Fibroblast of upper back skin (primary cell): ENCODE measurements around the gene STK32A.
A peak's percentile ranks its signal among the peaks of the same experiment; 100 is the strongest.

ENCODE experiments used
- DNase-seq: peaks from one replicate; pipeline ENCODE4 v3.0.0-alpha.2; 2013

STK32A gene

DNA sequence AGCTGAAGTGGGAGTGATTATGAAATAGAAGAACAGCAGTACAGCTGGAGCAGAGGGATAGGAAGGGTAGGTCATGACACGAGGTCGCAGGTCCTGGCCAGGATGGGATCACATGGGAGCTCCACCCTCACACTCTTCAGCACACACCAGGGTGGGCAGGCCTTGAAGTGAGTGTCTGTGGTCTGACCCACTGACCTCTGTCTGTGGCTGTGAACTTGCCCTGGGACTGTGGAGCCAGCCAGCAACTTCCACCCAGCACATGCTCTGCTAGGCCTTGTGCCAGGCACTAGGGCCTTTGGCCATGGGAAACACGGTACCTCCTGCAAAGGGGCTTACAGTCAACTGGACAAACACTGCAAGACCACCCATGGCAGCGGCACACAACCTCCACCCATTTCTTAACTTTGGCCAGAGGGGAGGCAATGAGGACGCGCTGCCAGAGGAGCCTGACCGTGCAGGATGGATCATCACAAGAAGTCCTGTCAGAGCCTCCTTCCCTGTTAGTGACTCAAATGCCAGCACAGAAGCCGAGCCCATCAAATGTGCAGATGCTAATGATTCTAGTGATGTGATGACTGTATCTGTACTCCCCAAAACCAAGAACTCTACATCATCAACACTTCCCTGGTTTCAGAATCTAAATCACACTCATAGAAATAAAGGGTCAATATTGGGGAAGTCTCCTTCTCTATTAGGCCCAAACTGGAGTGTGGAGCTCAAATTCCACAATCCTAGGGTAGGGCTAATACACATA is 161.4 kb downstream of the STK32A start:
- no peak for DNase-seq

DNA sequence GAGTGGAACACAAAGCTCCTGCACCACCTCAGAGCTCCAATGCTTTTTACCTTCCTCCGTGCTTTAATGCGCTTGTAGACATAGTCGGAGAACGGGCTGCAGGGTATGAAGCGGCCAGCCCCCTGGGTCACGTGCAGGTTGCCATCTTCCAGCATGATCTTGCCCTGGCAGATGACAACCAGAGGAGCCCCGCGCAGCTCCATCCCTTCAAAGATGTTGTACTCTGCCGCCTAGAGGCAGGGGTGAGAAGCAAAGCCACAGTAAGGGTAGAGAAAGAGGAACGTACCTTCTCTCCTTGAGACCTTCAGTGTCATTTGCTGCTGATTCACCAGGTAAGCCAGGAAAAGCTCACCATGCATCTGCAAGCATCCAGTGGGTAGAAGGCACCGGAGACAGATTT is 162.8 kb downstream of the STK32A start:
- DNase-seq: no peak

DNA sequence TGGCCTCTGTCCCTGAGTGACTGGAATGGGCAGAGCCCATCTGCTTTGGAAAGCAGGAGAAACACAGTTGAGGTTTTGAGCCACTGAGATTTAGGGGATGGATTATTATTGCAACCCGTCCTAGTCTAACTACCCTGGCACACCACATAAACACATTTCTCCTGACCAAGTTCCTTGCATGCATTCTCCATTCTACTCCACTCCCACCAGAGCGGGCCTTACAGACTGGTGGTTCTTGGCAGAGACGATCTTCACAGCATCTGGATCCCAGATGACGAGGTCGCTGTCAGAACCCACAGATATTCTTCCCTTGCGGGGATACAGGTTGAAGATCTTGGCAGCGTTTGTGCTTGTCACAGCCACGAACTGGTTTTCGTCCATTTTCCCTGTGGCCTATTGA is 164.0 kb downstream of the STK32A start:
- peak; percentile 72 for DNase-seq

DNA sequence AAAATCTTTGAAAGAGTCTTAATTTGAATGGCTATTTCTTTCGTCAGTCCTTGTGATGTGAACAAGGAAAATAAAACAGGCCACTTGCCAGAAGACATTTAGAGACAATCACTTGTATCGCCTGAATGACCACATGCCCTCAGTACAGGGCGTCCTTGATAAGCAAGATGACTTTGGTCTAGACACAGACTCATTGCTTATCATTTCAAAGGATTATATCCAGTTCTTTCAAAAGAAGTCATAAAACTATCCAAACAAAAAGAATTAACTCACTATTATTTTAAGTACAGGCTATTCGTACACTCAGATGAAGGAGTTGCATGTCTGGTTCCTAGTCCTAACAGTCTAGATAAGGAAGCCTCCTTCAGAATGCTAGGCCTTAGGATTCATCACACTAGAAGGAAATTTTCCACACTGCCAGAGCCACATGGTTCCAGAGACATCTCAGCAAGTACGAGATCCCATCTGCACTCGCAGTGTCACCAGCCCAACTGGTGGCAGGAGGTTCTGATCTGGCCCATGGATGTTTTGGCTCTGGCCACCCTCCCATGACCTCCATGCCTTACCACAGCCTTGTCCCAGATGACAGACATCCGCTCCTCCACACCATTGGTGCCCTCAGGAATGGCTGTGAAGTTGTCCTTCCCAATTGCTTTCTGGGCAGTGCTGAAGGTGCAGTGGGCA is 165.4 kb downstream of the STK32A start:
- no peak for DNase-seq

DNA sequence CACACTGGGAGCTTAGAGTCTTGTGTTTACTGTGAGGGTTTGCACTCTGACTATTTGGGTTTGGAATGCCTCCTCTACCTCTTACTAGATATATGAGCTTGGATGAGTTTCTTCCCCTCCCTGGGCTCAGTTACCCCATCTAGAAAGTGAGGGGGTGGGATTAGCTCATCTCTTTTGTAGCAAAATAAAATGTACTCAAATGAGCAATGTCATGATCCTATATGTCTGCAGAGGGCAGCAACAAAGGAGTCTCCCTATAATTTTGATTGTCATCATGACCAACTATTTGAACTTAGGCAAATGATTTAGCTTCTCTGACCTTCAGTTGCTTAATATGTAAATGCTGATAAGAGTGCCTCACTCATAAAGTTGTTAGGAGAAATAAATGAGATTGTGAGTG is 166.1 kb downstream of the STK32A start:
- no peak for DNase-seq

DNA sequence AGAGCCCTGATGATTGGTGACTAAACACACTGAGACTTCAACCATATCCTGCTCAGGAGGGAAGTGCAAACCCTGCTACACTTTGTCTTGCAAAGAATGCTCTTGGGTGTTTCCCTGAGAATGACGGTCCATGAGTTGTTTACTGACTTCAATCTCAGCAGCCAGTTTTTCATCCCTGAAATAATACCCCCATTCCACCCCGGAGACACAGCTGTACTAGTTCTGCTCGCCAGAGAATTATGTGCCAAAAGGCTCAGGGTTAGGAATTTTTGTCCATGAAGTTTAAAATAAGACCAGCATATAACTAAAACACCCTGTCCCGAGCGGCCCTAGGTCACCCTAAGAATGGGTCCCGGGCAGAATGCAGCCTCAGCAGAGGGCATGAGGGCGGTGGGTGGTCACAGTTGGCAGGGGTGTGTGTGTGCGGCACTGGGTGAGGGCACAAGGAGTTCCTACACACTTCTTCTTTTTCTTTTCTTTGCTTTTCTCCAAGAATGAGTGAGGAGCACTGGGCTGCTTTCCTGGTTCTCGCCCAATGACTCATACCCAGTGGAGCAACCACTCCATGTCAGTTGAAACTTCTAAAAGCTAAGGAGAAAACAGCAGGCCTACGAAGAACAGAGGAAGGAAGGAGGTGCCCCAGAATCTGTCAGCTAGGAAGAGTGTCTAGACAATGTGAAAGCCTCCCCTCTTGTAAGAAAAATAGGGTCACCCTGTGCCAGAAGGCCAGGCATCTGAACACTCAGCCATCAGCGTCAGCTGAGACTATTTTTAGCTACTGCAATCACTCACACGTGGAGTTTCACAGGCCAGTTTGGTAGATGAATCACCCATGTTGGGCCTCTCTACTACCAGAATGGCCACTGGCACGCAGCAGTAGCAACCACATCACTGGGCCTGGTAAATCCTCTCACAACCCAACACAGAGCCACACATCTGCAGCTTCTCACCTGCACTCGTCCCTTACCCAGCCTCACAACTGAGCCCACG is 169.1 kb downstream of the STK32A start:
- peak; percentile 97 for DNase-seq

DNA sequence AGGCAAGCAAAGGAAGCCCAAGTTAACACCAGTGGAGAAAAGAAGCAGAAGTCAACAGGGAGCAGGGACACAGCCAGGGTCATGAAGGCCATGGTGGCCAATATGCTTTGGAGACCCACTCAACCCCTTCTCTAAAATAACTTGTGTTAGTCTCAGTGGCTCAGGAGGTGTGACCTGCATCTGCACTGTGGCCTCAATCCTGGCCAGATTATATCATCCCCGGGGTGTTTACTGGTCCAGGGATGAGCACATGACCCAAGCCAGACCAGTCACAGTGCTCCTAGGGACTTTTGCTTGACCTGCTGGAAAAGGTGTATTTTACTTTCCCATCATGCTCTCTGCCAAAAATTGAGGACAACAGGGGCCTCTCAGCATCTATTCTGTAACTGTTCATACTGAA is 169.9 kb downstream of the STK32A start:
- DNase-seq: no peak

DNA sequence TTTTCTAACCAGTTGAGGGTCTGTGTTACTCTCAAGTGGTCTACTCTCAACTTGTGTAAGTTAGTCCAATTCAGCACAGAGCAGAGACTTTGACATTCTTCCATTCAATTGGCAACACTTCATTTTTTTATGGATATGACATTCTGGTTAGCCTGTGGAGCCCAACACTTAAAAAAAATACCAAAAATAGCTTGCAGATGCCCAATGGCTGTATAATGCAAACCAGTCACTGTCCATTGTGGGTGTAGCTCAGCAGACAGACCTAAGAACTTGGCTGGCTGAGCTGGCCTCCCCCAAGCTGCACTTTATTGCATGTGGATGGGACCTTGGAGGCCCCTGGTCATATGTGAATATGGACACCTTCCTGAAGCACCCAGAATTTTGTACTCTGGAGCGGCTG is 171.8 kb downstream of the STK32A start:
- DNase-seq: peak; percentile 31

DNA sequence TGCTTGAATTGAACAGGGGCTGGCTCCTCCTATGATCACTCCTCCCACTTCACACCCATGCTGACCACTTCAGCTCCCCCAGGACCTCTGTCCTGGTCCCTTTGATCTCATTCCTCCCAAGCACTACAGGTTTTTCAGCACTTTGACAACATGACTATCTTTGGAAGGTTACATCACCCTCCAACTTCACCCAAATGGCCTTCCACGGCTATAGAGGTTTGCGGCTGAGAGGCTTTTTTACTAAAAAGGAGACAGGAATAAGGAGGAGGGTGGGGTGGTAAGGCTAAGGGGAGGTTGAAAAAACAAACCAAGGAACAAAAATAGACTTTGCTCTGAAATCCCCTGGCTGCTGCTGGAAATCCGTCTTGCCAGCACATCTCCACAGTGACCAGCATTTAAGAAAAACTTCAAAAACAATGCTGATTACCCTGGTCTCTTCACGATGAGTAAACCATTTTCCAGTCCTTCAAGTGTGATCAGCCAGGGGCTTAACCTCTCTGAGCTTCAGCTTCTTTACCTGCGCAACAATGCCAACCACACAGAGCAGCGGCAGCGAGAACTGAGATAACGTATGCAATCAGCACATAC is 172.4 kb downstream of the STK32A start:
- DNase-seq: peak; percentile 71

DNA sequence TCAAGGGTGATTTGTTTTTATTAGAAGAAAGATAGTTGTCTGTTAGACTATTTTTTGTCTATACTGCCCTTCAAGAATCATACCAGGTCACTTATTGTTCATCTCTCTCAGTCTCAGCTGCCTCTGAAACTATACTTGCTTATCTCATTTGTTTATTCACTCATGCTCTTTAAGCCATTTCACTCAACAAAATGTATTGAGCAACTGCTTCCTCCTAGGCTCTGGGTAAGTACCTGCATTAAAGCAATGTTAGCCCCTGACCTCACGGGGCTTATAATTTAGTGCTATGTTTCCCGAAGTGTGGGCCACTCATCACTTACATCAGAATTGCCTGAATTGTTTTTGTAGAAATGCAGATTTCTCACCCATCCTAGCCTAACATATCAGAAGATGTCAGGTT is 174.2 kb downstream of the STK32A start:
- DNase-seq: no peak

DNA sequence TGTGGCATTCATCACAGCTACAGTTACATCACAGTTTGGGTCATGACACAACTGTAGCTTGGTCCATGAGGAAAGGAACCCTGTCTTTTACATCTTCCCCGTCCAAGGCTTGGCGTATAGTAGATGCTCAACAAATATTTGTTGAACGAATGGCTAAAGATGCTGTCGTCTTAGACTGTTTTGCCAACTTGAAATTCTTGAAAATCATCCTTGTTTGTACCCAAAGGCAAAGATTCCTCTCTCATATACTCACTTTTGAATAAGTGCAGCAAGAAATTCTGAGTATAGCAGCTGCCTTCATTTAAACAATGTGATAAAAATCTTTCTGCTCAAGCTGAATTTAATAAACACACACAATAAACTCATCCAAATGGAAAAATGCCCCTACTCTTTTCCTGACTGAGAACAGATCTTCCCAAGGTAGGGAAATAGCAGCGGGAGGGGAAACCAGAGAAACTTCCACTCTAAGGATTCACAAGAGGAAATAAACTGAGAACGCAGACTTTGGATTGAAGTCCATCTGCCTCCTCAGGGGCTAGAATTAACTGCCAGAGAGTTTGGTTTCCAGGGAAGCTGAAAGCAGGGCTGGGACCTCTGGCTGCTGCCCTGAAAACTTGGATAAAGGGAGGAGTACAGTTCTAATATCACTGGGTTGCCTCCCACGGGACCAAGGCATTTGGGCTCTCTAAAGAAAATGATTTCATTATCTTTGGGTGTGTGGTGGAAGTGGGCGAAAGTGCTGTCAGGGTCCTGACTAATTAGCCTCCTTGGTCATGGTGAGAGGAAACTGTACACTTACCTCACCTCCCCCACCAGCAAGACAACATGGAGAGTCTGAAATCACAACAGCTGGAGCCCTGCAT is 175.9 kb downstream of the STK32A start:
- DNase-seq: no peak

DNA sequence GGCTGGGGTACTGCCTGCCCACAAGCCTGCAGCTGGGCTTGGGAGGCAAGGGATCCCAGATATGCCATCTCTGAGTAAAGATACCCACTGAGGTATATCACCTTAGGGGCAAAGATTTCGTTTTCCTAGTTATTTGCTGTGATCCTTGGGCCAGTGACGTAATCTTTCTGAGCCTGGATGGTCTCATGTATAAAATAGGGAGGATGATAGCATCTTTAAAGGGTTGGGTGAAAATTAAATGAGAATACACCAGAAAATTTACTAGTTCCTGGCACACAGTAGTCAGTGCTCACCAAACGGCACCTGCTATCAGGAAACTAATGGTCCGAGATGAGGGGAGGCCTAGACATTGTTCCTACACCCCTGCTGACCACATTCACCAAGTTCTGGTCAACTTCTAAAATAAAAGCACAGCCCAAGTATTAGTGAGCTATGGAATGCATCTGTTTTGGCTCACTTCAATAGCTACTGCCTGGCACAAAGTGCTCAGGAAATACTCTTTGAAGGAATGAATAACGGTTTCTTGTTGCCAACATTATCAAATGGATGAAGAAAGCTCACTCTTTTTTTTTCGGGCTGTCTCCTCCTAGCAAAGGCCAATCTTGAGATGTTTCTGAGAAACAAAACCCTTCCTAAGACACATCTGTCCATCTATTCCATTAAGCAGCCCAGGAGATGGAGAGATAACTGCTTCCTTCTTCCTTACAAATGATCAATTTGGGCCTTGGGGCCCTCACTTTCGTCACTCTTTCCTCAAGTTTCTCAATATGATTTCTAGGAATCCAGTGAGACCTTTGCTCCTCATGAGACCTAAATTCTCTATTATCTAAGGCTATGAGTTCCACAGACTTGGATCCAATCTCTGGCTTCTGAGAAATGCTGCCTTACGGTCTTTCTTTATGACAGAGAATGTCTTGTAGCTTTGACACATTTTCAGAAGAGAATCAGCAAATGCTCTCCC is 176.8 kb downstream of the STK32A start:
- DNase-seq: no peak

DNA sequence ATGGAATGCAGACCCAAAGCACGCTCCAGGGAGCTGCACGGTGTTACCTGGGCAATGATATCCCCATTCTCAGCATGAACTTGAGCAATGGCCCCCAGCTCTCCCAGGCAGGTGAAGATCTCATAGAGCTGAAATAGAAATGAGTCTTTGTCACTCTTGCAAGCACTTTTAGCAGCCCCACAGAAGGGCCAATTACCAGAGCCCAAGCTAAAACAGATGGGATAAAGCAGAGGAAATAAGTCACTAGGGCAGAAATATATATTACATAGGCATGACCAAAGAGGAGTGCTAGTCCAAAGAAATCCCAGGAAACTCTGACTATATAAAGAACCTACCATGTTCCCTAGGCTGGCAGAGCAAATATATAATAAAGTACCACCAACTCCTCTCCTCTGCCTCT is 177.7 kb downstream of the STK32A start:
- DNase-seq: no peak

DNA sequence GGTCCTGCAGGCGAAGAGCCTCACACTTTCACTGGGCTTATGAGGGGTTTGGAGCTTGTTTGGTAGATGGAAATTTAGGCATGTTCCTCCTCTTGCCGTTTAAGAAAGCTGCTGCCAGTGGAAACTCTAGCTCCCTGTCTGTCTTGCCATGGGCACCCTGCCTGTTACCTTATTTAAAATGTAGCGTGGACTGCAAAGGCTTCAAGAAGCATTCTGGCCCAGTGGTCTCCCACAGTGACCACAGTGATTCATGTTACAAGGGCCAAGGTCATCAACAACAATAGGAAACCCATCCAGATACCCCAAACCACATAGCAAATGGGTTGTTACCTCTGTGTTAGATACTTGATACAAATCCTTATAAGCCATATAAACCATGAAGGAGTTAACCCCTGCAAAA is 178.4 kb downstream of the STK32A start:
- DNase-seq: no peak

DNA sequence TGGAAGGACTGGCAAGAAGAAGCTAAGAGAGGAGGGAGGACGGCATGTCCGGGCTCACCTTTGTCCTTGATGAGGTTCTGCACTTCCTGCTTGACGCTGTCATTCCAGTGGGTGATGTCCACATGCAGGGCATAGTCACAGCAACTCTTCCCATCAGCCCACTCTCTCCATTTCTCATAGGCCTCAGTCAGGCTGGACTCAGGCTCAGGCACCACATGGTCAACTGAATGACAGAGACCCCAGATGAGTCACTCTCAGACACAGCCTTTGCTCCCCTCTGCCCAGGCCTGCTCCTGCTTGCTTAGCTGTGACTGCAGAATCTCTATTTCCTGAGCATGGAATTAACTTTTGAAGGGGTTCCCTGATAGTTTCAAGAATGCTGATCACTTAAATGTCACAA is 180.8 kb downstream of the STK32A start:
- no peak for DNase-seq

DNA sequence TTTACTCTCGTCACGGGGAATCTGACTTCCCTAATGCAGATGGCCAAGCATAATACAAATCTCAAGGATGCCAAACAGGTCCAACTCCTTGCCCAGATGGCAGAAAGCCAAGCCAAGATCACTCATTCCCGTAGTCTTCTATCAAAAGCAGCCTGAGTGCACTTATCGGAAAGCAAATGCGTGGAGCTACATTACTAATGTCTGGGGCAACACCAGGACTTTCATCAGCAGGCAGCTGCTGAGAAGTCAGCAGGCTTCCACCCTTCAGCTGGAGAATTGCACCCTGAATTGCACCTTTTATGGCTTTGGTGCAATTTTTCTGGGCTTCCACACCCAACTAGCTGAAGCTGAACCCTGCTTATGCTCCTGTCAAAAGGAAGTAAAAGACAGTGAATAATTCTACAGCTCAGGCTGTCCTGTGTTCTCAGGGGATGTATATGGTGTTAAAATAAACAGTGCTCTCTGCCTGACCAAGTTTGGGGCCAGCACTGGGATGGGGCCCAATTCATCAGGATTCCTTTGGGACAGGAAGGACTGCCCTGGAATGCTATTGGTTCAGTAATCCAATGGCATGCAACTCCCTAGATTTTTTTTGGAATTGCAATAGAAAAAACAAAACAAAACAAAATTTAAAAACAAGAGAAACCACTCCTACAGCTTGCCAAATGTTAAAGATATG is 182.4 kb downstream of the STK32A start:
- DNase-seq: peak; percentile 48

DNA sequence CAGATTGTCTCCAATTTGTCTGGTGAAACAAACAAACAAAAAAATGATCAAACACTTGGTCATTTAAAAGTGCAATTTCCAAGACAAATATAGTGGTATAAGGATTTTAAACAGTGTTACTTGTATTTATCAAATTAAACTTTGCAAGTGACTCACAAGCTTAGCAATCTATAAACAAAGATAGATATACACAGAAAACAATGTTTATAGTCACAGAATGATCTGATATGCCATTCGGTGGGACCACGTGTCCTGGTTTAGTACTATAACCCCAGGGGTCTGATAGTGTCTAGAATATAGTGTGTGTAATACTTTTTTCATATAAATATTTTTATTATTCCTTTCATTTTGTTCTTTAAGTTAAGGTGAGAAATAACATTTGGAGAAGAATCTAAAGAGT is 183.8 kb downstream of the STK32A start:
- DNase-seq: no peak

DNA sequence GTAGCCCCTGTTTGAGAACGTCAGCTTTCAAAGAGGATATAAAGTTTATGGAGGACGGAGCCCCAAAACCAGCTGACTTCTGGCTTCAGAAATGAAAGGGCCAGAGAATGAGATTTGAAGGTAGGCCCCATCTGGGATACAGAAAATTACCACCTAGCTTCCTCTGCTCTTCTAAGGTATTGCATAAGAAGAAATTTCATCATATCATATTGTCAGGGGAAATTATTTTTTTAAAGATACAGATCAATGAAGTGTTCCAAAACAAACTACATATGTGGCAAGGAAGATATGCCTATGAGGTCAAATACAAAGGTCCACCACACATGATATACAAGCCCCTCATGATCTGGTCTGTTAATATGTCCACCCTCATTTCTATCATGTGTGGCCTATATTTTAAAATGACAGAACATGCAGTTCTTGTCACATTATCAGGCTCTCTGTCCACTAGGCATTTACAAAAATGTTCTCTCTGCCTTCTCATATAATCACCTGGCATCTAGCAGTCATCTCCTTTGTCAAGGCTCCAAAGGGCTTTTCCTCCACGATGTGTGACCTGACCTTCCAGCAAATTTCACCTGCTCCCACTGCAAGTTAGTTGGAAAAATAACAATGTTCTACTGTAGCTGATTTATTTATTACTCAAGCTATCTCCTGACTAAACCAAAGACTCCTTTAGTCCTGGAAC is 192.0 kb downstream of the STK32A start:
- DNase-seq: no peak
